GM18870 (cell line): Measurements from ENCODE around the gene RPS23.
"Not testable (repeated sequence)": the region's sequence is repeated elsewhere in the genome, so short reads cannot be mapped to it uniquely, and the experiment has no call there.

Experiments
- ATAC-seq: cut with Tn5 transposase; IDR thresholded peaks from one replicate; pipeline ENCODE4 v1.9.1; 2021; ENCODE audit warnings: moderate library complexity; ENCODE audit not compliant: unreplicated experiment

RPS23 gene

GRCh38 chr5:82290908-82291307 is 12.8 kb upstream of the RPS23 start:
- no peak for ATAC-seq

GRCh38 chr5:82290005-82290404 is 11.9 kb upstream of the RPS23 start:
- no peak for ATAC-seq

- ATAC-seq = no peak
These were observed 9.5 kb upstream of the RPS23 start for GRCh38 chr5:82287625-82288024.

GRCh38 chr5:82285206-82285605 is 7.1 kb upstream of the RPS23 start:
- no peak for ATAC-seq

- ATAC-seq = no peak
These were observed 5.7 kb upstream of the RPS23 start for GRCh38 chr5:82283893-82284292.

GRCh38 chr5:82278711-82279370 is 687 bp upstream of the RPS23 start:
- no peak for ATAC-seq

- ATAC-seq = no peak
These were observed 554 bp downstream of the RPS23 start for GRCh38 chr5:82277613-82277986.

- no peak for ATAC-seq
These were observed 1.1 kb downstream of the RPS23 start for GRCh38 chr5:82276800-82277612.

- no peak for ATAC-seq
These were observed 2.9 kb downstream of the RPS23 start for GRCh38 chr5:82275216-82275664.

GRCh38 chr5:82274343-82275211 is 3.6 kb downstream of the RPS23 start:
- no peak for ATAC-seq

GRCh38 chr5:82273426-82273825 is 4.7 kb downstream of the RPS23 start:
- ATAC-seq = not testable (repeated sequence)

GRCh38 chr5:82272571-82273356 is 5.4 kb downstream of the RPS23 start:
- ATAC-seq = not testable (repeated sequence)

GRCh38 chr5:82269363-82269762 is 8.8 kb downstream of the RPS23 start:
- ATAC-seq = not testable (repeated sequence)

GRCh38 chr5:82267297-82267933 is 10.7 kb downstream of the RPS23 start:
- not testable (repeated sequence) for ATAC-seq

- no peak for ATAC-seq
These were observed 13.1 kb downstream of the RPS23 start for GRCh38 chr5:82265047-82265446.

- ATAC-seq = no peak
These were observed 18.9 kb downstream of the RPS23 start for GRCh38 chr5:82259172-82259800.

- ATAC-seq = no peak
These were observed 20.4 kb downstream of the RPS23 start for GRCh38 chr5:82257729-82258128.

GRCh38 chr5:82257247-82257646 is 20.9 kb downstream of the RPS23 start:
- no peak for ATAC-seq

GRCh38 chr5:82255844-82256243 is 22.3 kb downstream of the RPS23 start:
- ATAC-seq = no peak

- no peak for ATAC-seq
These were observed 25.4 kb downstream of the RPS23 start for GRCh38 chr5:82252744-82253143.
